Raji (cell line): ENCODE measurements around the gene GABRR3.

Experiments used
- POLR2A ChIP-seq: IDR thresholded peaks from 2 replicates; pipeline ENCODE4 v1.6.1; 2011; ENCODE audit warnings: low read depth, low read length, control low read depth; ENCODE audit not compliant: insufficient read depth

GABRR3 gene

GRCh38 chr3:98004721-98005120 is 30.4 kb downstream of the GABRR3 start:
- TF ChIP-seq POLR2A, result no peak

DNA sequence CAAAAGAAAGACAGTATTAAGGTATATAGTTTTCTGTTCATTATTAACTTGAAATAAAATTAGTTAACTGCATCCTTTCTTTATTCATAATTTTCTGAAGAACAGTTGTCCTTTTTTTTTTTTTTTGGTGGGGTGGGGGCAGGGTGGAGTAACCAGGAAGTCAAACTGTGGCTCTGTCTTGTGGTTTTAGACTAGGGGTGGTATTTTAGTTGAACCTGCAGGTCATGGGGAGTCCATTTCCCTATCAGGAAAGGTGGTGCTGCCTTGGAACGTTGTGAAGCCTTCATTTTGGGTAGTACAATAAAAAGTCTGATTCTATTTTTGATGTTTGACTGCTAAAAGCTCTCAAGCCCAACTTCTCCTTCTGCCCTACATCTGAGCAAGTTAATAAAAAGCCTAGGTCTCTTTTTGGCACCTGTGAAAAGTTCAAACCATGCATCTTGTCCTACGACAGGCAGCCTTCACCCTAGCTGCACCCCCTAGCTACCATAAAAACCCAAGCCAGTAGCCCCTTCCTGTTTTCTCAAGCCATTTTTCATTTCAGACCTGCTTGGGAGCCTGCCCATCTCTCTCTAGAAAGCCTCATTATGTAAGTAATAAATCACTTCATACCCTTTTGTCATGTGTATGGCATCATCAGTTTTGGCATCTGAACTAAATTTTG is 31.7 kb downstream of the GABRR3 start:
- no peak for TF ChIP-seq POLR2A

DNA sequence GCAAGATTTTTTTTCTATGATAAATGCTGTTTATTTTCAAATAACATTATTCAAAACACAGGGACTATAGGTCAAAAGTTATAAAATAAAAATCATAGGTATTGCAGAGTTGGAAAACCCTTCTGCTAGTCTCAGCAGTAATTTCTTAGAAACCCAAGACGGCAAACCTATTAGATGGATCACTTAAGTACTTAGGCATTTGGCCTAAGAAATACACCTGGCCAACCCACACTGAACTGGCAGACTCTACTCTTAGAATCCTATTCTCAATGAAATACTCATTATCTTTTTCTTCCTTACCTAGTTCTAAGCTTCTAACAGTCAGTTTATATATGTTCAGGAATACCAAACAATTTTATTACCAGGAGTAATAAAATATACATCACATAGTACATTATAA is 32.4 kb downstream of the GABRR3 start:
- TF ChIP-seq POLR2A, result no peak

DNA sequence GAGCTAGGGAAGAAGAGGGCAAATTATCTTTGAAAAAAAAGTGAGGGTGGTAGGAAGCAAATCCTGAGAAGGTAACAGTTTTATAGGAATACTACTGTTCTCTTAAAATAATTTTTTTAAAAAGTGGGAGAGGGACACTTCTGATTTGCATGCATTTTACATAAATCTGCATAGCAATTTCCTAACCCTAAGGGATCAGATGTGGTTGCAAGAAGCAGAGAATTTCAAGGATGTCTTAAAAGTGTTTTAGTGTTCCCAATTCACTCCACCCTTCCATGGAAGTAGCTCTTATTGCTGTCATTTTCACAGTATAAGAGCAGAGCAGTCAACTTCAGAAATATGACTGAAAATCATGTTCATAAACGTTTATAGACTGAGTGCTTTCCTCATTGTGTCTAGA is 35.1 kb downstream of the GABRR3 start:
- no peak for TF ChIP-seq POLR2A

DNA sequence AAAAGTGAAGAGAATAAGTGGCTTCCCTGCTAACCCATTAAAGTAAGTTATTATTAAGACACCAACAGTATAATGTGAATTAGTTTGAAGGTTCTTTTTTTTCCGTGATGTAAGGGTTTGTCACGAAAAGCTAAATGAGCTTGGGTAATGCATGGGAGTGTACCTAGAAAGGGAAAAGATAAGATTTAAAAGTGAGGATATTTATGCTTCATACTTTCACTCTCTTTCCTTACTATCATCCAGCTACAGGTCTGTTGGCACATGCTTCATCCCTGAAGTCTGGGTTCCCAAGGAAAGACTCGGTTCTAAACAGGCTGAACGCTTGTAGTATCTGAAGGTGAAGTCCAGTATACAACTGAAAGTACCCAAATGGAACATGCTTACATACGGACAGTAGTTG is 36.0 kb downstream of the GABRR3 start:
- TF ChIP-seq POLR2A, result no peak

GRCh38 chr3:97996988-97997387 is 38.1 kb downstream of the GABRR3 start:
- no peak for TF ChIP-seq POLR2A

DNA sequence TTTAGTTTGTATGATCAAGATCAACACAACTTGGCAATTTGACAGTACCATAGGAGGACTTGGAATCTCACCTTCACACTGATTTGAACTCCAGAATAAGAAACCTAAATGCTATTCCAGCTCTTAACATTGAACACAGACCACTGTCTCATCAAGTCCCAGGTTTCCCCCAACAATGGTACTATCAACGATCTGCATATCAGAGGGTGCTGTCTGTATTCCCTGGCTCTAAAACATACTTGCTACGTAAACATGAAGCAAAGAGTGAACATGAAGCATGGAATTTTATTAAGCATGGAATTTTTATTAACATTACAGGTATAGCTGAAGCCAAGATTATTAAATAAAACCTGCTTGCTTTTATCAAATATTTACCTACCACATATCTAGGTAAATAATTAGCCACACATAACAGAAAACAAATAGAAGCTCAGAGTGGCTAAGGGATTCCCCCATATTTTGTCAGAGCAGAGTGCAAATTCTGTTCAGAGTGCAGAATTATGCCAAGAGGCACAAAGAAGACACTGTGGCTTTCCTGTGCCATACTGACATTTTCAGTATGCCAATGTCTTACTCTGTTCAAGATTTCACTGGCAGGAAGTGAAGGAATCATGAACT is 40.7 kb downstream of the GABRR3 start:
- TF ChIP-seq POLR2A, result no peak

DNA sequence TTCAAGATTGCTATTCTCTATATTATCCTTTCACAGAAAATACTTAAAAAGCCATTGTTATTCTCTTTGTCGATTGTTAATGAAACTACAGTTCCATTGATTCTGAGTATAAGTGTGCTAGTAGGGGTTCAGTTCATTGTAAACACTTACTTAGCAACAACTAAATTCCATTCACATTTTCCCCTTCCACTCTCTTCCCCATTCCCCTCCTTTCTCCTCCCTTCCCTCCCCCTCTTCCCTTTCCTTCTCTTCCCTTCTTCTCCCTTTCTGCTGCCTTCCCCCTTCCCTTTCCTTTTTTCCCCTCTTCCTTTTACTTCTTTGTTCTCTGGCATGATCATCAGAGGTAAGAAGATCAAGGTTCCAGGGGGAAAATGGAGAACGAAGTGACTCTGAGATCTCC is 41.6 kb downstream of the GABRR3 start:
- TF ChIP-seq POLR2A, result no peak

GRCh38 chr3:97992547-97993173 is 42.5 kb downstream of the GABRR3 start:
- no peak for TF ChIP-seq POLR2A

DNA sequence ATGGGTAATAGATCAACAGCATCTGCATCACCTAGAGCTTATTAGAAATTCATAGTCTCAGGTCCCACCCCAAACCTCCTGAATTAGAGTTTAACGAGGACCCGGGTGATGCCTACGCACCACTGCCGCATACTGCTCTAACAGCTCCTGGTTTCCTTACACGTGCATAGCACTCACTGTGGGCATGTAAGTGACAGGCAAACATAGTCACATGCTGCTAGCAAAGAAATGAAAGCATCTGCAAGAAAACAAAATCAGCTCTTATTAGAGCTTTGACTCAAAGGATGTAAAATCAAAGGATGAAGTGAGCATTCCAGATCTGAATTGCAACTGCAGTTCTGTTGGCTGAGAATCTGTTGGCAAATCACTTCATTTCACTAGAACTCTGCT is 43.8 kb downstream of the GABRR3 start:
- TF ChIP-seq POLR2A, result no peak

- TF ChIP-seq POLR2A, result no peak
Observed at GRCh38 chr3:97990624-97991292, 44.4 kb downstream of the GABRR3 start.

GRCh38 chr3:97988784-97989568 is 46.1 kb downstream of the GABRR3 start:
- no peak for TF ChIP-seq POLR2A

DNA sequence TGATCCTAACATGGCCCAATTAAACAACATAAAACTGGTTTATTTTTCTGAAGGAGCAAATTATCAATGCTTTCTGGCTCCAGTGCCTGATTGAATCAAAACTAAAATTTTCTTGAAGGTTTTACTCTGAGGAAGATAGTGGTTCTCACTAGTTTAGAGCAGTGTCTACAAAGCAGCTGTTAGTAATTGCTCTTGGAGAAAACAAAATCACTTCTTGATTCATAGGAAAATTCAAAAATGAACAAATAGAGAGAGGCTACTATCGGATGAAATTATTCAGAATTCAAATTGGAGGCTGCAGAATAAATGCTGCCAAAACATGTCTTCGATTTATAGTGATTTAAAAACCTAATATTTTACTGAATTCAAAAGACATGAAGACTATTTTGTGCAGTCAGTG is 47.8 kb downstream of the GABRR3 start:
- TF ChIP-seq POLR2A, result no peak

- no peak for TF ChIP-seq POLR2A
Observed at GRCh38 chr3:97983933-97984491, 51.1 kb downstream of the GABRR3 start.

DNA sequence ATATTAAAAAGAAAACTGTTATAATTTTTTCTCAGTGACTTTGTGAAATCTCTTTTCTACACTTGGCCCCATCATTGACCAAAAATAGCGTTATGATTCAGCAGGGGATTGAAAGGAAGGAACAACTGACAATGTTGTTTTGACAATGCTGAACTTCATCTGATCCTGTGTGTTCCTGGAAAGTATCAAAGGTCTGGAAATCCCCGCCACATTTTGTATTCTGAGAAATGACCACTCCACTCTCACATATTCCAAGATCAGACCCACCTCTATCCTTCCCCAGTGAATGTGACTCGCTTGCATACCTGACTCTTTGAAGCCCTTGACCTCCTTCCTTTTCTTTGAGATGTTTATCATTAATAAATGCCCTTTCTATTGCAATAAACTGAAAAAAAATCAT is 53.2 kb downstream of the GABRR3 start:
- TF ChIP-seq POLR2A, result no peak
